Large intestine (tissue), 3 donors: ENCODE measurements around the gene SEPTIN2. TPM values are rescaled to one million over a fixed set of nuclear protein-coding genes. Genes with fewer than 3 reads are reported as not detected.
"Not testable (repeated sequence)": the region's sequence is repeated elsewhere in the genome, so short reads cannot be mapped to it uniquely, and the experiment has no call there.

Experiments
- DNase-seq, 2 donors: peaks; one replicate each; pipeline versions ENCODE4 v3.0.0 to v3.0.0-alpha.2; 2013
- H3K27ac ChIP-seq: one replicate; pipeline ENCODE4 v1.5.1; 2013; ENCODE audit warnings: low read length
- H3K27me3 ChIP-seq: 2 replicates; pipeline ENCODE4 v1.6.1; 2013; ENCODE audit warnings: low read length; ENCODE audit not compliant: control insufficient read depth, insufficient read depth
- H3K36me3 ChIP-seq: 2 replicates; pipeline ENCODE4 v1.6.1; 2013; ENCODE audit warnings: low read length; ENCODE audit not compliant: control insufficient read depth, insufficient read depth
- H3K4me1 ChIP-seq: one replicate; pipeline ENCODE4 v1.6.1; 2013; ENCODE audit warnings: low read length; ENCODE audit not compliant: control insufficient read depth, insufficient read depth
- H3K4me3 ChIP-seq: one replicate; pipeline ENCODE4 v1.5.1; 2013; ENCODE audit warnings: low read length
- H3K9me3 ChIP-seq: one replicate; pipeline ENCODE4 v1.6.1; 2013; ENCODE audit warnings: mild to moderate bottlenecking, low read depth, low read length, moderate library complexity; ENCODE audit not compliant: control insufficient read depth
- WGBS: methylation state at CpG from one replicate; pipeline ENCODE4 v1.1.5; 2013; ENCODE audit warnings: low lambda C conversion rate; ENCODE audit not compliant: insufficient coverage; 5-methylcytosine and 5-hydroxymethylcytosine counted together
- polyA plus RNA-seq: library from polyadenylated mRNA; unstranded; fragments of 120-200 nt; gene quantifications from one replicate; pipeline ENCODE4 v1.2.1, GENCODE V29; 2013

Gene SEPTIN2
- polyA plus RNA-seq, 1 donor: 354 TPM

GRCh38 chr2:241312082-241312481 is 3.6 kb upstream of the SEPTIN2 start:
- peaks cover 6% of the 10 kb centered on the region for H3K4me1 ChIP-seq
- WGBS: 100% methylated on average over 1 of the region's 4 CpGs

GRCh38 chr2:241313543-241314095 is 2.1 kb upstream of the SEPTIN2 start:
- DNase-seq: peak in 1 of 2 donors; percentile 56
- H3K4me1 ChIP-seq: peaks cover 16% of the 10 kb centered on the region
- H3K36me3 ChIP-seq: no peaks in the 10 kb centered on the region
- 100% methylated on average over 1 of the region's 8 CpGs for WGBS
- H3K27ac ChIP-seq: no peak overlapping the region
- no peak overlapping the region for H3K4me3 ChIP-seq
- H3K27me3 ChIP-seq: no peaks in the 10 kb centered on the region
- no peaks in the 10 kb centered on the region for H3K9me3 ChIP-seq

More at GRCh38 chr2:241312082-241312481, 3.6 kb upstream of the SEPTIN2 start:
- H3K36me3 ChIP-seq: no peaks in the 10 kb centered on the region
- no peak overlapping the region for H3K27ac ChIP-seq
- no peaks in the 10 kb centered on the region for H3K9me3 ChIP-seq
- no peak overlapping the region for H3K4me3 ChIP-seq
- no peak for DNase-seq
- H3K27me3 ChIP-seq: no peaks in the 10 kb centered on the region

GRCh38 chr2:241314226-241315092 is 1.3 kb upstream of the SEPTIN2 start:
- no CpG with 5 or more reads among the region's 38 CpGs for WGBS
- Histone ChIP-seq H3K4me1 (peaks cover 16% of the 10 kb centered on the region), H3K4me3 (peak overlapping the region; percentile 81), H3K27ac (peak overlapping the region; percentile 95), H3K9me3 (no peaks in the 10 kb centered on the region), H3K27me3 (no peaks in the 10 kb centered on the region), H3K36me3 (no peaks in the 10 kb centered on the region)
- no peak for DNase-seq

DNA sequence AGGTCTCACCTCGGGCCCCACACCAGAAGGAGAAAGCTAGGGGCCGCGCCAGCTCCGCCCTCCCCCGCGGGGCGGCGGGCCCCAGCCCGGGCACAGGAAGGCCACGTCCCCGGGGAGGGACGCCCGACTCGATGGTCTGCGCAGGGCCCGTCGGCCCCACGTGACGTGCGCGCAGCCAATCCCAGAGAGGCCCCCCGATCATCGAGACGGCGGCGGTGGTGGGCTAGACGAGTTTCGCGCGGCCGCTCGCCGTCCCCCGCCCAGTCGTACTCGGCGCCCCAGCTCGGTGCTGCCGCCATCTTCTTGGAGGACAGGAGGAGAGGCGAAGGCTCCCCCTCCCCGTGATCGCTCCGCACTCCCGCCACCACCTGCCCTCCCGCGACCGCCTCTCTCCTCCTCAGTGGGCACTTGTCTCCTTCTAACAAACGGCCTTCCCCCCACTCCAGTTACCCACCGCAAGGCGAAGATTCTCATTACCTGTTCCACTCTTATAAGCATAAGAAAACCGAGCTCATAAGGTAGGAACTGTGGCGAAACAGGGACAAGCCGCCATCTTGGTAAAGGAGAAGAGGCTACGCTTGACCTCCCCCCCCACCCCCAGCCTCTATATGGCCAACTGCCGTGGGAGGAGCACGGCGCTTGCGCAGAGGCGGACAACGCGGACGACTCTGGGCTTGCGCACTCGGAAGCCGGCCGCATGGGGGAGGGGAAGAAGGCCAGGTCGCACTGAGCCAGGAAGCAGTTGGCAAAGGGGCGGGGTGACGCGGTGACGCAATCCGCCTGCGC is 439 bp upstream of the SEPTIN2 start, which contains the start of gene HDLBP:
HDLBP (minus strand) TSS at position 580 of the 786 bp plus-strand sequence. CDS start 48,803 bp downstream, outside the sequence.
- DNase-seq: peak; percentile 100
- no CpG with 5 or more reads among the region's 73 CpGs for WGBS
- Histone ChIP-seq H3K36me3 (no peaks in the 10 kb centered on the region), H3K27ac (peak within 1 kb of the TSS; percentile 95), H3K9me3 (no peaks in the 10 kb centered on the region), H3K4me3 (peak within 1 kb of the TSS; percentile 97), H3K27me3 (no peaks in the 10 kb centered on the region), H3K4me1 (peaks cover 14% of the 10 kb centered on the region)

DNA sequence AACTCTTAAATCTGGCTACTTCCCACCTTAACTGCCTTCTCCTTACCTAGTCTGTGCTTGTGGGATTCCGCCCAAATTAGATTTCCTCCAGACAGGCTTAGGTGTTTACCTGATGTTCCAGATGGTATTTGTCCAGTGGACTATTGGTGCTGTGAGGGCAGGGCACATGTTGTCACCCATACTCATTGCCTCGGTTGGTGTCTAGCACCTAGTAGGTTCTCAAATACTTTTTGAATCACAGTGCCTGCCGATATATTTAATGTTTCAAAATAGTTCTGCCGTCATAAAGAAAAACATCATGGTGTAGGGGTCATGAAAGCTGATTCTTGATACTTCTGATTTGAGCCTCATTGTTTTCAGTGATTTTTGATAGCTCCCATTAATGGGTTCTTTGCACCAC is 1.1 kb downstream of the SEPTIN2 start:
- H3K9me3 ChIP-seq: no peaks in the 10 kb centered on the region
- H3K4me1 ChIP-seq: peaks cover 14% of the 10 kb centered on the region
- H3K4me3 ChIP-seq: peak overlapping the region; percentile 97
- DNase-seq: no peak
- no peaks in the 10 kb centered on the region for H3K36me3 ChIP-seq
- H3K27ac ChIP-seq: peak overlapping the region; percentile 90
- WGBS: 31% methylated on average over 2 of the region's 4 CpGs
- no peaks in the 10 kb centered on the region for H3K27me3 ChIP-seq

- H3K27me3 ChIP-seq: no peaks in the 10 kb centered on the region
- peak overlapping the region; percentile 97 for H3K4me3 ChIP-seq
- H3K9me3 ChIP-seq: no peaks in the 10 kb centered on the region
- WGBS: no CpG with 5 or more reads among the region's 4 CpGs
- DNase-seq: no peak
- peak overlapping the region; percentile 90 for H3K27ac ChIP-seq
- peaks cover 14% of the 10 kb centered on the region for H3K4me1 ChIP-seq
- no peaks in the 10 kb centered on the region for H3K36me3 ChIP-seq
These were observed 1.7 kb downstream of the SEPTIN2 start for GRCh38 chr2:241317391-241317790.

DNA sequence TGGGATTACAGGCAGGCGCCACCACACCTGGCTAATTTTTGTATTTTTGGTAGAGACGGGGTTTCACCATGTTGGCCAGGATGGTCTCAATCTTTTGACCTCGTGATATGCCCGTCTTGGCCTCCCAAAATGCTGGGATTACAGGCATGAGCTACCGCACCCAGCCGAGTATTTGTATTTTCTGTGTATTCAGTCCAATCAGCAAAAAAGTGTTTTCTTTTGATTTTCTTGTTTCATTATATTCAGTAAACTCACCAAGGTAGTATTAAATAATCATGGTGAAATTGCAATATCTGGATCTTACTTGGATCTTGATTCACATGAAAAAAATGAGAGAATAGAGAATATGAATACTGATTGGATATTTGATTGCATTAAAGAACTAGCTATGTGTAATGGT is 3.1 kb downstream of the SEPTIN2 start:
- not testable (repeated sequence) for DNase-seq, H3K27me3 ChIP-seq, H3K36me3 ChIP-seq, H3K4me3 ChIP-seq, H3K27ac ChIP-seq, H3K9me3 ChIP-seq
- WGBS: no CpG with 5 or more reads among the region's 6 CpGs
- H3K4me1 ChIP-seq: peaks cover 11% of the 10 kb centered on the region

DNA sequence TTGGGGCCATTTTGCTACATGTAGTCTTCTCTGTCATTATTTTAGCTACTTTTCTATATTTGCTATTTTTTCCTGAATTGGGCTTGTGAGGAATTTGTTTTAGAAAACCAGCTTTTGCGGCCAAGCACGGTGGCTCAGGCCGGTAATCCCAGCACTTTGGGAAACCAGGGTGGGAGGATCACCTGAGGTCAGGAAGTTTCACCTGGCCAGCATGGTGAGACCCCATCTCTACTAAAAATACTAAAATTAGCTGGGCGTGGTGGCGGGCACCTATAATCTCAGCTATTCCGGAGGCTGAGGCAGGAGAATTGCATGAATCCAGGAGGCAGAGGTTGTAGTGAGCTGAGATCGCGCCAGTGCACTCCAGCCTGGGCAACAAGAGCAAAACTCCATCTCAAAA is 4.7 kb downstream of the SEPTIN2 start:
- no peak overlapping the region for H3K4me3 ChIP-seq
- no peak for DNase-seq
- no peak overlapping the region for H3K27ac ChIP-seq
- peaks cover 11% of the 10 kb centered on the region for H3K4me1 ChIP-seq
- H3K9me3 ChIP-seq: no peaks in the 10 kb centered on the region
- no peaks in the 10 kb centered on the region for H3K27me3 ChIP-seq
- peaks cover 6% of the 10 kb centered on the region for H3K36me3 ChIP-seq
- WGBS: 100% methylated on average over 2 of the region's 8 CpGs

- no peak for DNase-seq
- WGBS: 80% methylated on average over 1 of the region's 1 CpG
- Histone ChIP-seq H3K9me3 (no peaks in the 10 kb centered on the region), H3K36me3 (peaks cover 10% of the 10 kb centered on the region), H3K4me3 (no peak overlapping the region), H3K27ac (no peak overlapping the region), H3K27me3 (no peaks in the 10 kb centered on the region), H3K4me1 (peaks cover 11% of the 10 kb centered on the region)
These were observed 5.3 kb downstream of the SEPTIN2 start for GRCh38 chr2:241321033-241321432.

- H3K27ac ChIP-seq: no peak overlapping the region
- WGBS: 100% methylated on average over 1 of the region's 1 CpG
- H3K4me1 ChIP-seq: peaks cover 11% of the 10 kb centered on the region
- H3K4me3 ChIP-seq: no peak overlapping the region
- peaks cover 18% of the 10 kb centered on the region for H3K36me3 ChIP-seq
- no peaks in the 10 kb centered on the region for H3K9me3 ChIP-seq
- no peak for DNase-seq
- no peaks in the 10 kb centered on the region for H3K27me3 ChIP-seq
These were observed 6.2 kb downstream of the SEPTIN2 start for GRCh38 chr2:241321886-241322285.
